ENCODE measurements around the gene MBD6. TPM values are rescaled to one million over a fixed set of nuclear protein-coding genes. Genes with fewer than 3 reads are reported as not detected.

Gene MBD6
- total and polyA plus RNA-seq, 4 donors, result 9.4 to 74.0 (median 40.7) TPM

DNA sequence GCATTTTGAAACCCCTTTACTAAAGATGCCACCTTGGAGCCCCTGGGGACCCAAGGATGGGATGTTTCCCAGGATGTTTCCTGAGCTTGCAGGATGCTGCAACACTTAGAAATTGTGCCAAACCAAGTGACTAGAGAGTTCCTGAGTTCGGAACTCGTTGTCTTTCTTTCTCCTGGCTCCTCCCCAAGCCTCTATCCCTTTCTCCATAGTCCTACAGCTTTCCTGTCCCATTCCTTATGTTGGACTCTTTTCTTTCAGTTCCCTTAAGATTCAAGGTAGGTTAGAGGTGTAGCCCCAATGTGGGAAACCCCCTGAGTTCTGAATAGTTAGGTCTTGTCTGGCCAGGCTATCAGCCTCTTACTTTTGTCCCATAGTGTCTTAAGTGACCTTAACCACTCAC is 25.9 kb downstream of the MBD6 start:
- no peak for DNase-seq (ENCODE audit: low read depth in 4 of 6, low spot score in 6 of 6)
- Histone ChIP-seq H3K9me3 (ENCODE audit: control insufficient read depth, insufficient read depth, low read length) (no peaks in the 10 kb centered on the region), H3K27ac (ENCODE audit: low read depth, low read length) (no peak overlapping the region), H3K27me3 (ENCODE audit: control insufficient read depth, insufficient read depth, low read length) (peaks cover 9% of the 10 kb centered on the region), H3K4me1 (ENCODE audit: control insufficient read depth, insufficient read depth, low read length) (peaks cover 45% of the 10 kb centered on the region), H3K36me3 (ENCODE audit: control insufficient read depth, insufficient read depth, low read length) (no peaks in the 10 kb centered on the region), H3K4me3 (ENCODE audit: low read depth, low read length) (no peak overlapping the region)
- no CpG with 5 or more reads among the region's 2 CpGs for WGBS (ENCODE audit: insufficient coverage)

DNA sequence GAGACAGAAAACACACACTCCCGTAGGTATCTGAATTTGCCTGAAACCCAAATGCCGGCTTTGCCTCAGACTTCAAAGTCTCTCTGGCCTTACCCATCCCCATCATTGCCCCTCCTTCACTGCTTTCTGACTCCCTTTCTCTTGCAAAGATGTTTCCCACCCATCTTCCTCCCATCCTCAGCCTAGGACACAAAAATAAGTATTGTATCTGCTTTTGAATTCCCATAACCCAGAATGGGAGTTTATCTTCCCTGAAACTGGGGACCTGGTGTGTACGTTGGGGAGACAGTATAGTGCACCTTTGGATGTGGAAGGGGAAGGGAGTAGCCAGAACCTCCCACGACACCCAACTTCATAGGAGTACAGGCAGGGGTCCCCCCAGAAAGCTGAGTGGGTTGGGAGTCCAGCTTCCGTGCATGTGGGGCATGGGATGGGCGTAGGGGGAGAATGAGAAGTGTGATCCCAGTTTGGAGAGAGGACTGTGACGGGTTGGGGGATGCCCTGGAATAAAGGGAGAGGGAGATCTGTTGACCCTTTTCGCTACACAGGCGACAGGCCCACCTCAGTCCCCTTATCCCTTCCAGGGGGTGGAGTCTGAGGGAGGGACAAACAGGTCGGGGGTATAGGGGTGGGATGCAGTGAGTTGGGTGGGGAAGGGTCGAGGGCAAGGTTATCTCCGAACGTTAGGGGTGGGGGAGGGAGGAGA is 26.7 kb downstream of the MBD6 start:
- Histone ChIP-seq H3K9me3 (ENCODE audit: control insufficient read depth, insufficient read depth, low read length) (no peaks in the 10 kb centered on the region), H3K27me3 (ENCODE audit: control insufficient read depth, insufficient read depth, low read length) (peaks cover 9% of the 10 kb centered on the region), H3K27ac (ENCODE audit: low read depth, low read length) (no peak overlapping the region), H3K4me3 (ENCODE audit: low read depth, low read length) (peak overlapping the region; percentile 28), H3K36me3 (ENCODE audit: control insufficient read depth, insufficient read depth, low read length) (no peaks in the 10 kb centered on the region), H3K4me1 (ENCODE audit: control insufficient read depth, insufficient read depth, low read length) (peaks cover 45% of the 10 kb centered on the region)
- 19% methylated on average over 8 of the region's 13 CpGs for WGBS (ENCODE audit: insufficient coverage)
- no peak for DNase-seq (ENCODE audit: low read depth in 4 of 6, low spot score in 6 of 6)

DNA sequence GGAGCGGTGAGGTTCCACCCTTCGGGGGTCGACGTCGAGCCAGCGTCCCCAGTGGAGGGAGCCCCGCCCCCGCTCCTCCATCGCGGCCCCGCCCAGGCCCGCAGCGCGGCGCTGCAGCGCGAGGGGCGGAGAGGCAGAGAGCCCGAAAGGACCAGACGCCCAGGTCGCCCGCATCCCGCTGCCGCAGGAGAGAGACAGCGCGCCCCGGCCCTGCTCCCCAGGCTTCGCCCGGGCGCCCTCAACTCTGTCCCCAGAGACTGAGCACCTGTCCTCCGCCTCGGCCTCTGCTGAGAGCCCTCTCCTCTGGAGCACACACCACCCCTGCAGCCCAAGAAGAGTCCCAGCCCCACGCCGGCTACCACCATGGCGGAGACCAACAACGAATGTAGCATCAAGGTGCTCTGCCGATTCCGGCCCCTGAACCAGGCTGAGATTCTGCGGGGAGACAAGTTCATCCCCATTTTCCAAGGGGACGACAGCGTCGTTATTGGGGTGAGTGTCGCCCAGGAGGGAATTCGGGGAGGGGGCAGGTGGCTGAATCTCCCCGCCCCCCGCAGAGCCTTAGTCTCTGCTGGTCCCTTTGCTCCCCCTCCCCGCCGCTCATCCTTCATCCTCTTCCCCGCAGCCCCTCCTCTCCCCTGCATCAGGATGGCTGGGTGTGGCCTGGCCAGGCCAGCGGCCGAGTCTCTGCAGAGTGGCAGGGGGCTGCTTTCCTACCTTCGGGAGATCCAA is 27.5 kb downstream of the MBD6 start, which contains the start of gene KIF5A:
KIF5A (plus strand) TSS at position 136 of the 732 bp plus-strand sequence; CDS start at position 364, 228 bp downstream.
- WGBS (ENCODE audit: insufficient coverage), result under 1% methylated on average over 49 of the region's 52 CpGs
- peak within 1 kb of the TSS; percentile 44 for H3K27ac ChIP-seq (ENCODE audit: low read depth, low read length)
- H3K27me3 ChIP-seq (ENCODE audit: control insufficient read depth, insufficient read depth, low read length), result peaks cover 9% of the 10 kb centered on the region
- peaks cover 45% of the 10 kb centered on the region for H3K4me1 ChIP-seq (ENCODE audit: control insufficient read depth, insufficient read depth, low read length)
- H3K4me3 ChIP-seq (ENCODE audit: low read depth, low read length), result peak within 1 kb of the TSS; percentile 68
- no peaks in the 10 kb centered on the region for H3K9me3 ChIP-seq (ENCODE audit: control insufficient read depth, insufficient read depth, low read length)
- peak in 2 of 6 donors; percentile 87 to 91 for DNase-seq (ENCODE audit: low read depth in 4 of 6, low spot score in 6 of 6)
- H3K36me3 ChIP-seq (ENCODE audit: control insufficient read depth, insufficient read depth, low read length), result no peaks in the 10 kb centered on the region

DNA sequence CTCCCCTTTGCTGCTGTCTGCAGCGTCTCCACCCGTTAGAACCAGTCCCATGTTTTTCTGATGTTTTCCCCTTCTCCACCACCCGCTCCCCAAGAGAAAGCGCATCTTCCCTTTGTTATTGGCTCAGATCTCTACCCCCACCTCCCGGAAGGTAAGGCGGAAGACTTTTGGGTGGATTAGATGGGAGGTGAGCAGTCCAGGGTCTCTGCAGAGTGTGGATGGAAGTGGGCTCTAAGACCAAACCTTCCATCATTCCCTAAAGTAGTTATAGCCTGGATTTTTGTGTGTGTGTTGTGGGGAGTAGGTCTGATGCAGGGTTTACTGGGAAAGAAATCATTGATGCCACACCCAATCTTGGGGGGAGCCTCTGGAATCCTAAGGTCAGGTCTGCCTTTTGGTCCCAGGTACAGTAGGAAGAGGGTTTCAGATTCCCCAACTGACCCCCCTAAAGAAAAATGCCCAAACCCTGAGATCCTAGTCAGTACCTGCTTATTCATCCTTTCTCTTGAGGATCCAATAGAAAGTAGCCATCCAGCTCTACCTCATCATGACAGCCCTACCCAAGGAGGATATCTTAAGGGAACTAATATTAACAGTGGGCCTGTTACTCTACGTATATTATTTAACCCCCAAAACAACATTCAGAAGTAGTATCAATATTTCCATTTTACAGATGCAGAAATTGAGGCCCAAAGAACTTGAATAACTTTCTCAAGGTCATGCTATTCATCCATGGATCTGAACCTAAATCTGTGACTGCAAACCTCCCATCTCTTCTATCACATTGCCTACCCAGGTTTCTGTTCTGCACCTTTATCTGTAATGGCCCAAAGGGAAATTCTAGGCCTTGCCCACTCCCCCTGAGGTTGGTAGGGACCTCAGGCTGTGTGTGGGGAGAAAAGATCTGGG is 28.3 kb downstream of the MBD6 start:
- H3K4me1 ChIP-seq (ENCODE audit: control insufficient read depth, insufficient read depth, low read length), result peaks cover 41% of the 10 kb centered on the region
- no peak overlapping the region for H3K27ac ChIP-seq (ENCODE audit: low read depth, low read length)
- H3K27me3 ChIP-seq (ENCODE audit: control insufficient read depth, insufficient read depth, low read length), result peaks cover 9% of the 10 kb centered on the region
- H3K4me3 ChIP-seq (ENCODE audit: low read depth, low read length), result peak overlapping the region; percentile 68
- no peaks in the 10 kb centered on the region for H3K36me3 ChIP-seq (ENCODE audit: control insufficient read depth, insufficient read depth, low read length)
- no peaks in the 10 kb centered on the region for H3K9me3 ChIP-seq (ENCODE audit: control insufficient read depth, insufficient read depth, low read length)
- no peak for DNase-seq (ENCODE audit: low read depth in 4 of 6, low spot score in 6 of 6)
- no CpG with 5 or more reads among the region's 7 CpGs for WGBS (ENCODE audit: insufficient coverage)

DNA sequence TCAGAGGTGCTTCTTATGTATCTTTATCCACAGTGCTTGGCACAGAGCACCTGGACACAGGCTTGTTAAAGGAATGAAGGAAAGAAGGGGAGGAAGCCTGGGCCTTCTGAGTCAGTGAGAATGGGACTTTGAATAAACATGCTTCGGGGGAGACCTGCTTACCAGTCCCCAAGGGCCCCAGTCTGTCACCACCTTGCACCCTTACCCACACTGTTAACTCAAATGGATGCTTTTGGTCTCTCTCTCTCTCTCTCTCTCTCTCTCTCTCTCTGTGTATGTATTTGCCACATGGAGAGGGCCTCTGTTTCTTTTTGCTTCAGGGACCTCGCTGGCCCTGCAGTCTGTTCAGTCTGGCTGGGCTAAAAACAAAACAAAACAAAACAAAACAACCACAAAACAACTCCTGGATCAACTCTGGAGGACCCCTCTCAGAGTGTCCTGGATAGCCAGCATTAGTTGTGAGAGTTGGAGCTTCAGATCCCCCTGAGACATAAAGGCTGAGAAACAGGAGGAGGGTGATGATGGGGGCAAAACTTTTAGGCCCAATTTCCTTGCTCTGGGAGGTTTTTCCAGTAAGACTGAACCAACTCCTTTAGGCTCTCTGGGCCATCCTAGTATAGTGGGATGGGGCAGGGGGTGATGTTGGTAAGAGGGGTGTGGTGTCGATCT is 29.1 kb downstream of the MBD6 start:
- Histone ChIP-seq H3K27me3 (ENCODE audit: control insufficient read depth, insufficient read depth, low read length) (peaks cover 9% of the 10 kb centered on the region), H3K4me3 (ENCODE audit: low read depth, low read length) (peak overlapping the region; percentile 68), H3K36me3 (ENCODE audit: control insufficient read depth, insufficient read depth, low read length) (peaks cover 5% of the 10 kb centered on the region), H3K27ac (ENCODE audit: low read depth, low read length) (no peak overlapping the region), H3K4me1 (ENCODE audit: control insufficient read depth, insufficient read depth, low read length) (peaks cover 34% of the 10 kb centered on the region), H3K9me3 (ENCODE audit: control insufficient read depth, insufficient read depth, low read length) (no peaks in the 10 kb centered on the region)
- 50% methylated on average over 1 of the region's 3 CpGs for WGBS (ENCODE audit: insufficient coverage)
- peak in 1 of 6 donors; percentile 10 for DNase-seq (ENCODE audit: low read depth in 4 of 6, low spot score in 6 of 6)

DNA sequence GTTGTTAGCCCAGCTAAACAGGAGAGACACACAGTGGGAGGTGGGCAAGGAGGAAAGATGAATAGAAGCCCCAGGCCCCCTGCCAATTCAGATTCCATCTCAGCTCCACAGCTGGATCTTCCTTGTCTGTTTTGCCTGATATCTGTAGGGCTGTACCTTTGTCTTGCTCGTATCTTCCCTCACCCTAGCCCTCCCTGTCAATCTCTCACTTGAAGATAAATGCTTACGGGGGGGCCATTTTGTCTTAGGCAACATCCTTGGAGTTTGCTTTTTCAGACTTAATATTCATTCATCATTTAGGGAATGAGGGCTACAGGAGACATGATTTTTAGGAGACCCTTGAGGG is 29.7 kb downstream of the MBD6 start:
- peaks cover 5% of the 10 kb centered on the region for H3K36me3 ChIP-seq (ENCODE audit: control insufficient read depth, insufficient read depth, low read length)
- peaks cover 34% of the 10 kb centered on the region for H3K4me1 ChIP-seq (ENCODE audit: control insufficient read depth, insufficient read depth, low read length)
- no peaks in the 10 kb centered on the region for H3K9me3 ChIP-seq (ENCODE audit: control insufficient read depth, insufficient read depth, low read length)
- H3K27ac ChIP-seq (ENCODE audit: low read depth, low read length), result no peak overlapping the region
- no CpG with 5 or more reads among the region's 2 CpGs for WGBS (ENCODE audit: insufficient coverage)
- peak in 1 of 6 donors; percentile 20 for DNase-seq (ENCODE audit: low read depth in 4 of 6, low spot score in 6 of 6)
- peak overlapping the region; percentile 2 for H3K4me3 ChIP-seq (ENCODE audit: low read depth, low read length)
- H3K27me3 ChIP-seq (ENCODE audit: control insufficient read depth, insufficient read depth, low read length), result peaks cover 9% of the 10 kb centered on the region

DNA sequence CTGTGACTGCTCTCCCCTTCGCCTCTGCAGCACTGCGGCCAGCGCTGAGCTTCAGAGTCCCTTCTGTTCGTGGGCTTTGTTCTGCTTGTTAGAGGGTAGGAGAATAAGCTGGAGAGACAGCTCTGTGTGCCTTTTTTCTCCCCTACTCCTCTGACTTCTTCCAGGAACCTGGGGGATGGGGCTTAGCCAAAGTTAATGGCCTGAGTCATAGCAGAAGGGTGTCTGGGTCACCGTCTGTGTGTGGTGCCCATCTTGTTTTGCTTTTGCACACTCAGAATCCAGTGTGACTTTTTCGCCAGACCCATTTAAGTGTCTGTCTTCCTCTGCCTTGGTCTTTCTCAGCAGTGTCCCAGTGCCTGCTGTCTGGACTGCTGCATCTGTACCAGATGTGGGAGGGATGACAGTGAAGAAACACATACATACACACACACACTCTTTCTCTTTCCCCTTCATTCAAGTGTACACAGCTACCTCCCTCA is 30.2 kb downstream of the MBD6 start:
- WGBS (ENCODE audit: insufficient coverage), result 0% methylated on average over 1 of the region's 6 CpGs
- peaks cover 5% of the 10 kb centered on the region for H3K36me3 ChIP-seq (ENCODE audit: control insufficient read depth, insufficient read depth, low read length)
- H3K4me3 ChIP-seq (ENCODE audit: low read depth, low read length), result peak overlapping the region; percentile 9
- DNase-seq (ENCODE audit: low read depth in 4 of 6, low spot score in 6 of 6), result peak in 2 of 6 donors; percentile 40 to 54
- peak overlapping the region; percentile 29 for H3K27ac ChIP-seq (ENCODE audit: low read depth, low read length)
- peaks cover 34% of the 10 kb centered on the region for H3K4me1 ChIP-seq (ENCODE audit: control insufficient read depth, insufficient read depth, low read length)
- no peaks in the 10 kb centered on the region for H3K9me3 ChIP-seq (ENCODE audit: control insufficient read depth, insufficient read depth, low read length)
- peaks cover 9% of the 10 kb centered on the region for H3K27me3 ChIP-seq (ENCODE audit: control insufficient read depth, insufficient read depth, low read length)

DNA sequence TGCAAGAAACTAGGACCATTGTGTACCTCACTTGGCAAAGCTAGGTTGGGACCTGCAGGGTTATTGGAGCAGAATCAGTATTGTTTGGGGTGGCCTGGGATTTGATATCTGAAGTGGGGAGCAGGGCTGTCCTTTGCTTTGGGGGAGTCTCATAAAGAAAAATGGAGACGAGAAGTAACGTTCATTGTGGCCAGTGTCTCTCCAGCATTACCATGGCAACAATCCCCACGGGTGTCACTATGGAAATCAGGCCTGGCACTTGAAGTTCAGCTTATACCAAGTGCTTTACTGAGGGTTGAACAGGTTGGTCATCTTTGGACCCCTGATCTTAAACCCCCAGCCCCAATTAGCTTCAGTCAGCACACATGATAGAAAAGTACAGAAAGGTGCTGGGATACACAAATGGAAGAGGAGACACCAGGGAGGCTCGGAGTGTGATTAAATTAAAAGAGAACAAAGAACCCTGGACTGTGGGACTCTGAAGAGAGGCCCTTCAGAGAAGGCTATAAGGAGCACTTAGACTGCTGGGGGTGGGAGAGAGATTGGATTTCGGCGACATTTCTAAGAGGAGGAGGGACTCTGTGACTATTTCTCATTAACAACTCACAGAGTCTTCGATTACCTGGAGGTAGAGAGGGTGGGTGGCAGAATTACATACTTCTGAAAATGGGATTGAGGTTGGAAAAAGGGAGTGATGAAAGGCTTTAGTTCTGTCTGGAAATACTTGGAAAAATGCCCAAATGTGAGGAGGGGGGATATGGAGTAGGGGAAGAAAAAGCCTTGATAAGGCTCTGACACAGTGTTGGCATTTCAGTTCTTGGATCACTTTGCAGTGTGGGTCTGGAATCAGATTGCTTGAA is 30.9 kb downstream of the MBD6 start:
- Histone ChIP-seq H3K27me3 (ENCODE audit: control insufficient read depth, insufficient read depth, low read length) (peaks cover 8% of the 10 kb centered on the region), H3K4me3 (ENCODE audit: low read depth, low read length) (no peak overlapping the region), H3K36me3 (ENCODE audit: control insufficient read depth, insufficient read depth, low read length) (peaks cover 6% of the 10 kb centered on the region), H3K4me1 (ENCODE audit: control insufficient read depth, insufficient read depth, low read length) (peaks cover 35% of the 10 kb centered on the region), H3K27ac (ENCODE audit: low read depth, low read length) (peak overlapping the region; percentile 29), H3K9me3 (ENCODE audit: control insufficient read depth, insufficient read depth, low read length) (no peaks in the 10 kb centered on the region)
- 11% methylated on average over 2 of the region's 7 CpGs for WGBS (ENCODE audit: insufficient coverage)
- DNase-seq (ENCODE audit: low read depth in 4 of 6, low spot score in 6 of 6), result peak in 2 of 6 donors; percentile 68 to 91
